NCI-H2081 (cell line): Measurements from ENCODE around the gene RPTOR.
A peak's percentile ranks its signal among the peaks of the same experiment; 100 is the strongest.

Experiments
- DNase-seq, 2 experiments: peaks; one replicate each; lab custom pipeline; 2025; lab: John Stamatoyannopoulos, UW

Gene RPTOR

DNA sequence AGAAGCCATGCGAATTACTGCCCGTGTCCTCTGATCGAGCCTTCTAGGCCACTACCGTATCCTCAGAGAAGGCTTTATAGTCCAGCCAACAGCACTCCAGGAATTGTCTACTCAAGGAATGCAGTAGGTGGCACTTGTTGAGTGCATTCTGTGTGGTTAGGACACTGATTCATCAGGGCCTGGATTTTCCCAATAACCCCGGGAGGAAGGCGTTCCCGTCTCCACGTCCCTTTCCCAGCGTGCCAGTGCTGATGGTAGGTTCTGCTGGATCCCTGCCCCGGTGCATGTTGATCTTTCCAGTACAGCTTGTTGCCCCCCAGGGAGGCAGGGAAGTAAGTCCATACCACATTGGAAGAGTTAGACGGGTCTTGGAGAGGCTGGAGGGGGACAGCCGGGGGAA, 122.2 kb downstream of the RPTOR start:
- no peak for DNase-seq

DNA sequence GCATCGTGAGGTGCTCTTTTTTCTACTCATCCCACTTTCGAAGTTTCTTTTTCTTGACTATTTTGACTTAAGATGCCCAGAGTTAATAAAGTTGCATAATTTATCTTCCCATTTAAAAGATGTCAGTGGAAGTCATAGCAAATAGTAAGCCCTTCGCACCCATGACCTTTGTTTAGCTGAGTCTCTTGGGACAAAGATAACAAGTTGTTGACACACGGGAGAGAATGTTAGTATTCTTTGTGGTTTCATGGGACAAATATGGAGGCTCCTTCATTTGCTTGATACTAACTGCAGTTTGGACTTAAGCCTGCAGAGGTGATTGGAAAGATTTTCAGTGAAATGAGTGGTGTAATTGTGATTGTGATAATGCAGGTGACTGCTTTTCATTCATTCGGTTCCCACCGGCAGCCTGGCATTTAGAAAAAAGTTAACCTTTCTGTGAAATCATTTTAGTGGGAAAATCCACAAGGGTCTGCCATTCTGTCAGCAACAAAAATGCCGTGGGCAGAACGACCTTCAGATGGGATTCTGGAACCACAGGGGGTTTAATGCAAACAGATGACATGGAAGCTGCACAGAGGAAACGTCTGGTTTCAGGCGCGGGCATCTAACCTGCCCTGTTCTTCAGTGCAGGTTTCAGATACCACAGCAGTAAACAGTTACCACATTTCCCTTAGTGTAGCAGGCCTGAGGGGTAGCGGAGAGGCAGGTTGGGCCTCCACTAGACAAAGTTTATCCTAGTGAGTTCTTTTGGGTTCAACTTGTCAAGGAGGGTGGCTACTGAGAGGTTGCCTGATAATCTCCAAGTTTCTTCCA, 123.0 kb downstream of the RPTOR start:
- no peak for DNase-seq

DNA sequence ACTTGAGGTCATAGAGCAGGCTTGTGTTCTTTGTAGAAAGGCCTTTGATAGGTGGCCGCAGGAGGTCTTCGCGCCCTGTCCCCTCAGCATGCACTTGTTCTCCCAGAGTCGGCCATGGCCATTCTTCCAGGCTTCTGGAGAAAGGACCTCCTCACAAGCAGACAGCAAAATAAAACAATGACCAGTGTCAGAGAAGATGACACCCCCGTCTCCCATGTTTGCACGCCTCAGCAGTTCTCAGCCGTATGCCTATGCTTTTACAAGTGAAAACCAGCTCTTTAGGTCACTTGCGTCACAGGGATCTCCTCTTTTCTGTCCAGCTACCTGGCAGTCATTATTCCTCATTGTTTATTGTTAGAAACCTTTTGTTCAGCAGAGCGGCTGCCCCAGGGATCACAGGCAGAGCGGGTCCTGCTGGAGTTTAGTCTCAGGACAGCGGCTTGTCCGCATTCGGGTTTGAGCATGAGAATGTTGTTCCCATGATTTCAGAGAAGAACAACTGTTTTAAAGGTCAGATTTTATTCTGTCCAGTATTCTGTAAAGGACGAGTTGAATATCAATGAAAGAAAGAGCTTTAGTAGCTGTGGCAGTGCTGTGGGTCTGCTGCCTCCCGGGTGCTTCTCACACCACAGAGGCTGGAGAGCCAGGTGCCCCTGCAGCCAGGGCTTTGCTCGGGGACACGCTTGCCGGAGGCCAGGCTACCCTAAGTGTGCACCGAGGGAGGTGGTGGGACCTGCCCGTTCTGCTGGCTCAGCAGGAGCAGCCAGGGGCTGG, 123.9 kb downstream of the RPTOR start:
- DNase-seq = no peak

DNA sequence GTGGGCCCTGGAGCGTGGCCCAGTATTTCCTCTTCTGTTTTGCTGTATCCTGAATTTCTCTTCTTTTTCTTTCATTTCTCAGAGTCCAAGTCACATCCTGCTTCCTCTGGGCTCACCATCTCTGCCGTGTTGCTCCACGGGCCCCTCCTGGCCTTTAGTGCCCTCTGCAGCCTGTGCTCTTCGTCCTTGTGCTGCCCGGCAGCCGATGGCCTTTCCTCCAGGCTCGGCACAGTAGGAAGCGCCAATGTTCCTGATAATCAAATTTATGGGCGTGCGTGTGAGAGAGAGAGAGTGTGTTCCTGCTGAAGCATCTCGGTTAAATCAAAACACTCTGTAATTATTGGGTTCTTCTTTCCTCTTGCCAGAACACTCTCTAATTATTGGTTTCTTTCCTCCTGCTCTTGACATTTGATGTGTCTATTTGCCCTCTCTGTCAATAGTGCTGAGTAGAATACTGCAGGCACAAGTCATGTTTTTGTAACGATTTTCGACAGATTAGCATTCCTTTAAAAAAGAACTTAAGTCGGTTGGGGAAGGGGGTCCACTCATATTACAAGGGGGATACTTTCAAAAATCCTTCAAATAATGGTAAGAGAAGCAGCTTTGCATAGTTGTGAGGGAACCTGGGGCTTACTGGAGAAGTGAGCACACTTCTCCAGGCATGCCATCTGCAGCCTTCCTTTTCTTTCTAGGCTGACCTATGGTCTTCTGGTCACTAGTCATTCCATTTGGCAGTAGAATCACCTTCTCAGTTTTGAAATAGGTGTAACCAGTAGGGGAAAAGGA, 126.6 kb downstream of the RPTOR start:
- DNase-seq = peak in 1 of 2 experiments; percentile 68

DNA sequence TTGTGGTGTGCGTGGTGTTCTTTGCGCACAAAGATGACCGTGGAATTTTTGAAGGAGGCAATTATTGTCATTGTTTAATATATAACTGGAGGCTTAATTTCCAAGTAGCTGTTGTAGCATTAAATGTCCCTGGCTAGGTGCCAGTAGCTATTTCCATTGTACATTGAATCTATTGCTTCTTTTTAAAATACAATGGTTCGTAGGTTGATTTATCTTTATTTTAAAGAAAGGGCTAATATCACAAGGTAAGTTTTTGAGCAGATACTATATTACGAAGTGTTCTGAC, 127.1 kb downstream of the RPTOR start:
- no peak for DNase-seq

DNA sequence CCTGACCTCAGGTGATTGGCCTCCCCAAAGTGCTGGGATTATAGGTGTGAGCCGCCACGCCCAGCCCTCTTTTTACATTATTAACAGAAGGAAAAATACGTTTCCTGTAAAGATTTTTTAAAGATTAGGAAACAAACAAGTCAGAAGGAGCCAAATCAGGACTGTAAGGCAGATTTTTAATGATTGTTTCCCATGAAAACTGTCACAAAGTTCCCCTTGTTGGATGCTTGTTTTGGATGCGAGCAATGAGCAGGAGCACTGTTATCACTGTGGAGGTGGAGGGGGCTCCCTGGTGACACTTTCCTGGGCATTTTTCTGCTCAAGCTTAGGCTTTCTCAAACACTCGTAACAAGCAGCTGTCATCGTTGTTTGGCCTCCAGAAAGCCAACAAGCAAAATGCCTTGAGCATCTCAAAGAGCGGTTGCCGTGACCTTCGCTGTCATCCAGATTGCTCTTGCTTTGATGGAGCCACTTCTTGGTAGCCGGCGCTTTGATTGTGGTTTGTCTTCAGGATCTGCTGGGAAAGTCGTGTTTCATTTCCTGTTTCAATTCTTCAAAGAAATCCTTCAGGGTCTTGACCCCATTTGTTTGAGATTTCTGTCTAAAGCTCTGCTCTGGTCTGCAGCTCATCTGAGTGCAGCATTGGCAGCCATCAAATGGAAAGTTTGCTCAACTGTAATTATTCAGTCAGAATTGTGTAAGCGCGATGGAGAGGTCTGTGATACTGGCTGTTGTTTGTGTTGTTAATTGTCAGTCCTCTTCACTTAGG, 128.7 kb downstream of the RPTOR start:
- DNase-seq = no peak

DNA sequence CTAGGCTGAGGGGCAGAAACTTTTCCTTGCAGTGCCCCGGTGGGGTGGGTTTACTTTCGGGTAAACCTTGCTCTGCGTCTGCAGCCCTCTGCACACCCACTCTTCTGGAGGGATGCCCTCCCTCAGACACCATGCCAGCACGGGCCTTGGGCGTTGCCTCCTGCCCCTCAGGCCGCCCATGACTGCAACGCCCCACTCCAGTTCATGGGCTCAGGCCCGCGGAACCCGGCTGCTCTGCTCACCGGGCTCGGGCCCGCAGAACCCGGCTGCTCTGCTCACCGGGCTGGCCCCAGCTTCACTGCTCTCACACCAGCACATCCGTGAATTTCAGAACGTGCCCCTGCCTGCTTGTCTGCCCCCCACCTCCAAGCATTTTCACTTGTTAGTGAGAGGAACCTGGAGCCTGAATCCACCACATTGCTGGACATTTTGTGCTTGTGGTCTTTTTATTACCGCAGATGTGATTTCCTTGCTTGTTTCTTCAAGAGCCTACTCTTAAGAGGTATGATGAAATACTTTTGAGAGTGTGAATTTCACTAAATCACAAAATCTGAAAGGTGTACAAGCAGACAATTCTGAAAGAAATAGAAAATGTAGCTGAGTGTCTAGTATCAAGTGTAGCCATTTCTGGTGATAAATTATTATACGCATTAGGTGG, 130.9 kb downstream of the RPTOR start:
- no peak for DNase-seq

DNA sequence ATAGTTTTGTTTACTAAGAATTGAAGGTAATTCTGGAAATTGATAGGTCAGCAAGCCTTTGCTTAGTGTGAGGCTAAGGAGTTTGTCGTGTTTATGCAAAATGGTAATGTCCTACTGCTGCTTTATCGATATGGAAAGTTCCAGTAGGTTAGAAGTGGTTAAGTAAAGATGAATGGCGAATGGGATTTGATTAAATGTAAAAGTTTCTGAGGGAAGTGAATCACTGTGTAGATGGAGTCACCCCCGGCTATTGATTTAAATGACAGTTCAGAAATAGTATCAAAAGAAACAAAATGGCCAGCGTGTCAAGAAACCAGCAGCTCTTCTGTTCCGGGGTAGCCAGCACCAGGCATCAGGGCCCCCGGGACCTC, 131.4 kb downstream of the RPTOR start:
- DNase-seq = no peak

DNA sequence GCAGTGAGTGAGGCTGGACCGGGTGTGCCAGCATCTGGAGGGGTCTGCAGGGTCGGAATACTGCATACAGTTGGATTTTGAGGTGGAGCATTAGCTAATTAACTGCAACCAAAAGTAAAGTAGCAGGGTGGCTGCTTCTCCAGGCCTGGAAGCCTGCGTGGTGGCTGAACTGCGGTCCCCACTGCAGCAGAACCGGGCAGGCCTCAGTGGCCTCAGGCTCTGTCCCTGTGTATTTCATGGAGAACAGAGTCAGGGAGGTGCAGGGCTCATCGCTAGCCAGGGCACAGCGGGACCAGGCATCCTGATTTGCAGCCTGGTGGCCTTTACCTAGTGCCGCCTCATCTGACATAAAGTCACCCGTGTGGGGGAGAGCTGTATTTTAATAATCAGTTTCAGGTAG, 131.9 kb downstream of the RPTOR start:
- no peak for DNase-seq

DNA sequence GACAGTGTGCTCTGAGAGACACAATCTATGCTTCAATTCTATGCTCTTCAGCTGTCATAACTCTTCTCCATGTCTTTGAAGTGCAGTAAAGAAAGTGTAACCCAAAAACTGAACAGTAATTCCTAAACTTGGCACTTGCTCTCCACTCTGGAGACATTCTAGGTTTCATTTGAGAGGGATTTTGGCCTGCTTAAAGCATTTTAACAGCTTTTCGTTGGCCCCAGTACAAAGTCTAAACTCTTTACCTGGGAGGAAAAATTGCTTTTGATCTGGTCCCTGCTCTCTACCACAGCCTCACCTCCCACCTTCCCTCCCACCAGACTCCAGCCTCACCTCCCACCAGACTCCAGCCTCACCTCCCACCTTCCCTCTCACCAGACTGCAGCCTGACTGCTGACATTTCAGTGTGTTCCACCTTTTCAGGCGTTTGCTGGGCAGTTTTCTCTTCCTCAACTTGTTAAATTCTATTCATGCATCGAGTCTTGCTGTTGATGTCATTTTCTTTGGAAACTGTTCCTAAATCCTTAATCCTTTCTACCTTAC, 132.6 kb downstream of the RPTOR start:
- no peak for DNase-seq

DNA sequence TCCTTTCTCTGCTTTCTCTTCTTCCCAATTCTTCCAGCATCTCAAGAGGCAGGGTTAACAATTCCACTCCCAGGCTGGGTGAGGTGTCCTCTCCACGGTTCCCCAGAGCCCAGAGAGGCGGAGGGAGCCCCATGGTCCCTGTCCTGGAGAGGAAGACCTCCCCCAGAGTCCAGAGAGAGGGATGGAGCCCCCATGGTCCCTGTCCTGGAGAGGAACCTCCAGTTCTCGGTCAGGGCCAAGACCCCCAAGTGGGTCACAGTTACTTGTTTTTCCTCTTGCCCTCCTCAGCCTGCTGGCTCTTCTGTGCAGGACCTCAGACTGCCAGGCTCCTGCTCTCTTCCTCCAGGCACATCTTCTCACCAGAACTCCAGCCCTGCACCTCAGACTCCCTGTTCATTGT, 135.2 kb downstream of the RPTOR start:
- no peak for DNase-seq

DNA sequence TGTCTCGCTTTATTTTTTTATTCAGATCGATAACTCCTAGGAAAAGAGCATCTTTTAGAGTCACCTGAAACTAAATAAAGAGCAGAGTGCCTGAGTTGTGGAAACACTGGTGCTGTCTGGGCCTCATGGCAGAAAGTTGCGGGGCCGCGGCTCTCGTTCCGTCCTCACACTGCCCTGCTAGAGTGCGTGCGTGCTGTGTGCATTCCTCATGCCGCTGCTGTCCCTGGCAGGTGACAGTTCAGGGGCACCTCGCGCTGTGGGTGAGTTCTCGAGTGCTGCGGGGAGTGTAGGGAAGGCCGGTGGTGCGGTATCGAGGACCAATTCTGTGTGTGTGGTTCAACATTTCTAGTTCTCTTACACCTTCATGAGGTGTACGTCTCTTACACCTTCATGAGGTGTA, 136.6 kb downstream of the RPTOR start:
- DNase-seq = no peak

DNA sequence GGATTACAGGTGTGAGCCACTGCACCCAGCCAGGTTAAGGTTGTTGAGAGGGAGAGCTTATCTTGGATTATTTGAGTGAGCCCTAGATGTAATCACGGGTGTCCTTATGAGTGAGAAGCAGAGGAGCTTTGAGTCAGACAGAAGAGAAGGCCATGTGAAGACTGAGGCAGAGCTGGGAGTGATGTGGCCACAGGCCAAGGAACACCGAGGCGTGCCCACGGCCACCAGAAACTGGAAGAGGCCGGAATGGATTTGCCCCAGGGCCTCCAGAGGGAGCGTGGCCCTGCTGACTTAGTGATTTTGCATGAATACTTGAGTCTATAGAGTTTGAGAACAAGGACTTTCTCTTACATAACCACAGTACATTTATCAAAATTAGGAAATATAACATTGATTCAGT, 137.7 kb downstream of the RPTOR start:
- no peak for DNase-seq

DNA sequence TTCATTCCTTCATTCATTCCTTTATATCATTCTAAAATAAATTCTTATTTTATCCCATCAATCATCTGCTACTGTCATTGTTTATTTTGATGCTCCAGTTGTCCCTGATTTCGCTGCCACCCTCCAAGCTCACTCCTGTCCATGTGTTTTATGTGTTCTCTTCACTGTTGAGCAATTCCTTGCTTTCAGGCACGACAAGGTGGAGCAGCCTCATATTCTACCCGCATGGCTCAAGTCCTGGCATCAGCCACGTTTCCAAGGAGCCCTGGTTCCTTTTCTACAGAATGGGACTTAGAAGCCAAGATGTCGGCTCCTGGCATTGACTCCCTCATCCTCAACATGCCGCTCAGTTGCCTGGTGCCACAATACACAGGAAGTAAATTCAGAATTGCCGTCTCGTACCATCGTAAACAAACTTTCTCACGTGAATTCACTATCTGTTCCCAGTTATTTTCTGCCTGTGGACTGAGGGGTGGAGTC, 139.0 kb downstream of the RPTOR start:
- no peak for DNase-seq

DNA sequence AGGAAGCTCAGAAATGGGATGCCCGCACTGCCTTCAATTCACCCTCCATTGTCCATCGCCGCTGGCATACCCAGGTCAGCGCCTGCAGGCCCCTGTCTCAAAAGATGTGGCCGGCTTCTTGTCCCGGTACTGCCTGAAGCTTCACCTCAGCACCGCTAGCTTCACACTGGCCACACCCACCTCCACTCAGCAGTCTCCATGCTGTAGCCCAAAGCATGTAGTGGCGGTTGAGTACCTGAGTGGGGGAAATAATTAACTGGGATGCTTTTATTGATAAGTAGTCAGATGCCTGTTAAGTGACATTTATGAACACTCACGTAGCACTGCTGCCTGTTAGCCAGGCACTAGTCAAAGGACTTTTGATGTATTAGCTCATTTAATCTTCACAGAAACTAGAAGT, 143.2 kb downstream of the RPTOR start:
- no peak for DNase-seq

DNA sequence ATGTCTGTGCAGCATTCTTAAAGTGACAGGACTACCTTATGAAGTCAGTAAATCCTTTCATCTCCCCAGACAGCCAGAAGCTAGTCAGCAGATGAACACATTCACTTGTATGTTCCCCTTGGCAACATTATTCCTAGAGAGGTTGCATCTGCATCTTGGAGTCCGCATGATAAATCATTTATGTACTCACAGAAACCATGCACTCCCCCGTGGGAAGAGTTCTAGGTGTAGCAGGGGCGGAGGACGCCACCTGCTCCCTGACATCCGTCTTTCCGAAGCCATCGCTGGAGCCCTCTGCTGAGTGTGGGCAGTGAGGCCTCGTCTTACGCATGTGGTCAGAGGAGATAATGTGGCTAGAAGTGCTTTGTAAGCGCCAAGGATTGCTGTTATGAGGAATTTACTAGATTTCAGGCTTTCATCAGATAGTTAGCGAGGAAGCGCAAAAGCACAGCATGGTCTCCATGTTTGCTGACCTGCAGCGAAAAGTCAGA, 144.5 kb downstream of the RPTOR start:
- no peak for DNase-seq

DNA sequence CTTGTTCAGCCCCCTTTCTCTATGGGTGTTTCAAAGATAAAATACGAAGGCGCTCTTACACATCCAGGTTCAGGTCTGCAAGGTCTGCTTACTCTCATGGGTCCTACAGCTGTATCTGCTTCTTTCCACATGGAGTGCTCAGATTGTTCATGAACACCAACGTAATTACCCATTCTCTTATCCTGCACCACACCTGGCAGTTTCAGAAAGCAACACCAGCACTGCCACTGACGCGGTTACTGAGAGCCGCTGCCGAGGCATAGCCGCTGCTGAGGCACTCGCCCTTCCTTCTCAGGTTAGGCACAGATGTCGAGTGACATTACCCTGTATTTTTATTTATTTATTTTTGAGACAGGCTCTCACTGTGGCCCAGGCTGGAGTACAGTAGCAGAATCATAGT, 147.1 kb downstream of the RPTOR start:
- no peak for DNase-seq

DNA sequence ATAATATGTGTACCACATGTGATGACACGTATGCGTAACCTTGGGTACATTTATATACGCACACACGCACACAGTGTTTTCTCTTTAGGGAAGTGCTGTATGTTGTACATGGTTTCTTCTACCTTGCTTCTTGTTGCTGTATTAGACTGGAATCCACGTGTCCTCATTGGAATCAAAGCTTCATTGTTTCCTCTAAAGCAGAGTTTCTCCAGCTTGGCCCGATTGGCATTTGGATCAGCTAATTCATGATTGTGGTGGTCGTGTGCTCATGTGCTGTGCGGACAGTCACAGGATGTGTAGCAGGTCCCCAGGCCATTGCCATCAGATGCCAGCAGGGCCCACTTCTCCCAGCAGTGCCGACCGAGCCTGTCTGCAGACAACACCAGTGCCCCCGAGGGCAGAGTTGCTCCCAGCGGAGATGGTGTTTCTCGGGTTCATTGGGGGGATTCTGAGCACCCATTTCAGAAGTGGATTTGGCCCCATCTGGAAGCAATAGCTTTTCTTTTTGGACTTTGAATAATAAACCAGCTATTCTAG, 148.4 kb downstream of the RPTOR start:
- no peak for DNase-seq

DNA sequence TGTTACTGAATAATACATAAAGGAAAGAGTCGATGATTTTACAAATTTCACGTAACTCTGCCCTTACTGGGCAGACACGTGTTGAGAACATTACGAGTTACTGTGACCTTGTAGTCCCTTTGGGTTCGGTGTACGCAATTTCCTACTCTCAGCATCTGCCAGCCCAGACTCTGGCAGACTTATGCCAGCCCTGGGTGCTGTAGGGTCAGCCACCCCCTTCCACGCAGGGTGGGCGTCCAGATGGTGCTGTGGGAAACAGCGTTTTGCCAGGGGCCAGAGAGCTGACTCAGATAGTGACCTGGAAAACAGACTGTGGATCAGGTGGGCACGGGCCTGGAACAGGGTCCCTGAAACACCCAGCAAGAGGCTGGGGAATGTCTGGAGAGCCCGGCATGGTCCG, 148.9 kb downstream of the RPTOR start:
- no peak for DNase-seq

DNA sequence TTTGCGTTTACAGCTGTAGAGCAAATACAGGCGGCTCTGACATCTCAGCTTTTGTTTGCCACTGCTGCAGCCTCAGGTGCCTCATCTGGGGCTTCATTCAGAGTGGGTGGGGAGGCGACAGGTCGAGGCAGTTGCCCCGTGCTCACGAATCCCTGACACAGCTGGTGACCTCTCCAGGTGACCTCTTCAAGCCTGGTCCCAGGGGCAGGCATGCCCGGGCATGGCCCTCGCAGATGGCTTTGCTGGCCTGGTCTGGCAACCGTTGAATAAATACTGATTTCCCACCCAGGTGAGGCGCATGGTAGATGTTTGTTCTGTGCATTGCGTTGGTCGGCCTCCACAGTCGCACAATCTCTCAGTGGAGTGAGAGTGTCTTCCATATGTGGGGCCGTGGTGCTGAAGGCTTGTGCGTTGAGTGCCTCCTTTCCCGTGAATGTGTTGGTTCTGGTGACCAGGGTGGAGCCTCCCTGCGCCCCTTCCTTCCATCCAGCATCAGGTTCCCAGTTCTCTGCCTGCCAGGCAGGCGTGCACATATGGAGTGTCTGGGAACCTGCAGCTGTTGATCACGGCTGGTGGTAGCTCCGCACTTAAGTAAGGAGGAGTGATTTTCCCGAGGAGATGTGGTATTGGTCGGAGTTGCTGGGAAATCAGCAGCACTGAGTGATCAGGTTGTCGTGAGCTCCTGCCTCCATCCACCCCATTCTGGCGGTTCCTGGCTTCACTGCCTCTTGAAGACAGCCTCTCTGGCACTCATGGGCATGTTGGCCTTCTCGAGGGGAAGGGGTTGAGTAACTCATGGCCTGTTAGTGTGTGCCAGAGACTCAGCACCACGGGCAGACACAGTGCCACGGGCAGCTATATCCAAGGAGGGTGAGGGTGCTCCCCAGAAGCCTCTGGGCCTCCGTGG, 149.7 kb downstream of the RPTOR start:
- no peak for DNase-seq
